Heart right ventricle (tissue), 16 donors: ENCODE results near the gene RPS6KA5. TPM values are rescaled to one million over a fixed set of nuclear protein-coding genes. Genes with fewer than 3 reads are reported as not detected.
"Not testable (repeated sequence)": the region's sequence is repeated elsewhere in the genome, so short reads cannot be mapped to it uniquely, and the experiment has no call there.

Experiments
- ATAC-seq, 8 donors: fragments of 200-7000 bp; cut with Tn5 transposase; one replicate each; pipeline ENCODE4 v1.9.1; 2020; ENCODE audit warnings: mild to moderate bottlenecking in 8 of 8, moderate library complexity in 8 of 8, moderate number of reproducible peaks in 1 of 8
- DNase-seq, 2 donors: peaks; one replicate each; pipeline ENCODE4 v3.0.0-alpha.2; 2020
- H3K27ac ChIP-seq, 10 donors: fragments of 200-600 bp; sonication (generic) in 2 of 10; one replicate each; pipeline versions ENCODE4 v1.5.0 to v1.8.0; 2020 to 2022; ENCODE audit warnings: mild to moderate bottlenecking in 3 of 10
- H3K27me3 ChIP-seq, 7 donors: fragments of 200-600 bp; one replicate each; pipeline ENCODE4 v1.8.0; 2021 to 2022; ENCODE audit warnings: mild to moderate bottlenecking in 2 of 7
- H3K36me3 ChIP-seq, 9 donors: fragments of 200-600 bp; sonication (generic) in 1 of 9; one replicate each; pipeline versions ENCODE4 v1.5.0 to v1.8.0; 2020 to 2022; ENCODE audit warnings: mild to moderate bottlenecking in 2 of 9
- H3K4me1 ChIP-seq, 9 donors: fragments of 200-600 bp; sonication (generic) in 1 of 9; one replicate each; pipeline versions ENCODE4 v1.5.0 to v1.8.0; 2020 to 2022; ENCODE audit warnings: mild to moderate bottlenecking in 4 of 9
- H3K4me3 ChIP-seq, 10 donors: fragments of 200-600 bp; sonication (generic) in 2 of 10; one replicate each; pipeline versions ENCODE4 v1.5.0 to v1.8.0; 2020 to 2022; ENCODE audit warnings: mild to moderate bottlenecking in 7 of 10, moderate library complexity in 2 of 10
- H3K9me3 ChIP-seq, 11 donors: fragments of 200-600 bp in 10 of 11; sonication (generic) in 2 of 11; one replicate each; pipeline versions ENCODE4 v1.5.0 to v1.8.0; 2013 to 2022; ENCODE audit warnings: mild to moderate bottlenecking in 2 of 11, control low read depth in 1 of 11, moderate library complexity in 1 of 11
- WGBS, 2 donors: extraction: QIAGEN DNeasy Blood & Tissue Kit; methylation state at CpG; one replicate each; pipeline ENCODE4 v1.1.7; 2013; ENCODE audit warnings: inconsistent platforms in 1 of 2; 5-methylcytosine and 5-hydroxymethylcytosine counted together
- intact Hi-C, 10 donors: fragments of 100-400 bp; cut with DNase I; formaldehyde crosslinking; loops; one replicate each; pipeline versions ENCODE4 v1.11.1 to v1.14.2; 2022
- polyA plus RNA-seq, 2 donors: library from polyadenylated mRNA; stranded (reverse); fragments of 200-250 nt; gene quantifications; one replicate each; pipeline ENCODE4 v1.2.3, GENCODE V29; 2013
- total RNA-seq, 10 donors: library from RNA; stranded (reverse); fragmentation: NEBNext Ultra II Directional in 3 of 10; extraction: Animal tissue kit (Norgen Biotek cat#: 25700) in 3 of 10; gene quantifications; one replicate each; pipeline versions ENCODE4 v1.2.1 to v1.2.4, GENCODE V29; 2021 to 2023
- TF ChIP-seq, protein P1 (sequence below), 9 donors: fragments of 200-600 bp; sonication (generic) in 2 of 9; IDR thresholded peaks; one replicate each; pipeline versions ENCODE4 v1.5.0 to v1.8.0; 2021 to 2022; ENCODE audit warnings: antibody characterized with exemption in 9 of 9, mild to moderate bottlenecking in 5 of 9, moderate library complexity in 1 of 9
- donor health status: Arrhythmogenic right ventricular cardiomyopathy.
- donor health status: ischemic (EF 13 %, LVEDD 7.1; RV severe dilation, severe dysfunction).
- donor health status: healthy with polysubstance abuse.
- donor health status: DM: no; HTN: yes; CAD: no.
- donor health status: DM: no; HTN: no; CAD: no.
- donor health status: ischemic (EF 25% LVEDD 6.9; RV normal size, moderate dysfunction).
- donor health status: ischemic (EF 25% LVEDD 5.7; RV mildly dilated, moderate dysfunction).
- donor health status: healthy.
- donor health status: DM: yes; HTN: yes; CAD: no.
- donor health status: Ischemic cardiomyopathy.
- donor health status: ischemic (EF 35%, LVEDD 5.7; RV mildly dilated, moderate dysfunction).
- donor health status: nonischemic (EF 11% LVEDD 7.7; RV severe dilation, severe dysfunction).
- donor health status: DM: yes; HTN: yes; CAD: no.
- donor health status: PGD.
- donor health status: ischemic (EF 29% LVEDD 5.4; RV normal size, mild dysfunction).
- donor health status: nonischemic (EF 23%, LVEDD 6.1; RV moderate dilation, normal function).

RPS6KA5 gene
- total and polyA plus RNA-seq, 12 donors = 0.84 to 22.5 (median 9.2) TPM

- intact Hi-C loops = no loop called here
- 65 to 73% methylated on average over 1 of the region's 1 CpG for WGBS, 2 donors
Measured at GRCh38 chr14:91035855-91036254, 24.6 kb downstream of the RPS6KA5 start.

GRCh38 chr14:91034379-91034778 is 26.1 kb downstream of the RPS6KA5 start:
- H3K4me3 ChIP-seq, H3K27ac ChIP-seq, H3K27me3 ChIP-seq, H3K36me3 ChIP-seq, DNase-seq, intact Hi-C loops, H3K9me3 ChIP-seq, ATAC-seq: not testable (repeated sequence)
- peaks cover 0 to 34% (median 0%) of the 10 kb centered on the region in 9 donors for H3K4me1 ChIP-seq
- WGBS, 2 donors = 74 to 75% methylated on average over 10 of the region's 10 CpGs

More at GRCh38 chr14:91035855-91036254, 24.6 kb downstream of the RPS6KA5 start:
- no peak for DNase-seq
- TF ChIP-seq, protein P1, sequence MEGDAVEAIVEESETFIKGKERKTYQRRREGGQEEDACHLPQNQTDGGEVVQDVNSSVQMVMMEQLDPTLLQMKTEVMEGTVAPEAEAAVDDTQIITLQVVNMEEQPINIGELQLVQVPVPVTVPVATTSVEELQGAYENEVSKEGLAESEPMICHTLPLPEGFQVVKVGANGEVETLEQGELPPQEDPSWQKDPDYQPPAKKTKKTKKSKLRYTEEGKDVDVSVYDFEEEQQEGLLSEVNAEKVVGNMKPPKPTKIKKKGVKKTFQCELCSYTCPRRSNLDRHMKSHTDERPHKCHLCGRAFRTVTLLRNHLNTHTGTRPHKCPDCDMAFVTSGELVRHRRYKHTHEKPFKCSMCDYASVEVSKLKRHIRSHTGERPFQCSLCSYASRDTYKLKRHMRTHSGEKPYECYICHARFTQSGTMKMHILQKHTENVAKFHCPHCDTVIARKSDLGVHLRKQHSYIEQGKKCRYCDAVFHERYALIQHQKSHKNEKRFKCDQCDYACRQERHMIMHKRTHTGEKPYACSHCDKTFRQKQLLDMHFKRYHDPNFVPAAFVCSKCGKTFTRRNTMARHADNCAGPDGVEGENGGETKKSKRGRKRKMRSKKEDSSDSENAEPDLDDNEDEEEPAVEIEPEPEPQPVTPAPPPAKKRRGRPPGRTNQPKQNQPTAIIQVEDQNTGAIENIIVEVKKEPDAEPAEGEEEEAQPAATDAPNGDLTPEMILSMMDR (IDR thresholded peaks at IDR 0.05) = no peak
- H3K4me3 ChIP-seq = no peak overlapping the region
- ATAC-seq = no peak
- H3K27me3 ChIP-seq = no peaks in the 10 kb centered on the region
- no peak overlapping the region for H3K27ac ChIP-seq
- peaks cover 0 to 22% (median 0%) of the 10 kb centered on the region in 9 donors for H3K4me1 ChIP-seq
- H3K9me3 ChIP-seq = no peaks in the 10 kb centered on the region
- H3K36me3 ChIP-seq = no peaks in the 10 kb centered on the region

DNA sequence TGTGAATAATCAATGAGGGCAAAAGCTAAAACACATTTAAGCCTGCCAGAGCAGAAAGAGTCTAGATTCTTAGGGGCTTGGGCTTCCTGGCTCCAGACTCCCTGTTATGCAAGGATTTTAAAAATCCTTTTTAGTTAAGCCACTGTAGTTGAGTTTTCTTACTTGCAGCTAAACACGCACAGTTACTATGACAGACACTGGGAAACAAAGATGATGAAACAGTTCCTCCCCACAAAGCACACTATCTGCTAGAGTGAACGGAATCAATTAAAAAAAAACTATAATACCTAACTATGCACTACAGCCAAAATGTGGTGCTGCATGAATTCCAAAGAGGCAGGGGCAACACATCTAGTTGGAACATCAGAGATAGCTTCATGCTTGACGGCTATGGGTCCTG is 28.2 kb downstream of the RPS6KA5 start:
- intact Hi-C loops = no loop called here
- H3K27me3 ChIP-seq = no peaks in the 10 kb centered on the region
- no peak for DNase-seq
- no peak overlapping the region for H3K27ac ChIP-seq
- H3K4me1 ChIP-seq = peaks cover 0 to 24% (median 0%) of the 10 kb centered on the region in 9 donors
- H3K4me3 ChIP-seq = no peak overlapping the region
- no peaks in the 10 kb centered on the region for H3K36me3 ChIP-seq
- TF ChIP-seq, protein P1 (IDR thresholded peaks at IDR 0.05) = no peak
- 93 to 96% methylated on average over 3 of the region's 3 CpGs for WGBS, 2 donors
- no peak for ATAC-seq
- no peaks in the 10 kb centered on the region for H3K9me3 ChIP-seq

DNA sequence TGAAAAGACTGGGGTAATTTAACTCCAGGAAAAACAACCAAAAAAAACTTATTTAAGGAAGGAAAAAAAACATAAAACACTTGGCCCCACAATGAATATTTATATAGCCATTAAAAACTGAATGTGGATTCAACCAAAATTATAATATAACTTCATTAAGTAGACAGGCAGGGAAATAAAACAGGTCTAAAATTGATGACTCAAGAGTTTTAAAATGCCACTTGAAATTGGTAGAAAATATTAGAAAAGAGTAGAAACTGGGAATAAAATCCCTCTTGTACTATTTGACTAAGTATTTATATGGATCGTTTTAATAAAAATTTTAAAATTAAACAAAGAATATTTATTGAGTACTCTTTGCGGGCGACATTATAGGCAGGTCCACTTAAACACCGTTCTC is 28.8 kb downstream of the RPS6KA5 start:
- intact Hi-C loops = no loop called here
- ATAC-seq (no peak), DNase-seq (no peak)
- no peak overlapping the region for H3K4me3 ChIP-seq
- H3K4me1 ChIP-seq = peaks cover 0 to 24% (median 0%) of the 10 kb centered on the region in 9 donors
- TF ChIP-seq, protein P1 (IDR thresholded peaks at IDR 0.05) = no peak
- WGBS, 2 donors = 97% methylated on average over 4 of the region's 4 CpGs
- no peaks in the 10 kb centered on the region for H3K27me3 ChIP-seq
- H3K36me3 ChIP-seq = no peaks in the 10 kb centered on the region
- H3K9me3 ChIP-seq = no peaks in the 10 kb centered on the region
- H3K27ac ChIP-seq = no peak overlapping the region

GRCh38 chr14:91029456-91030217 is 30.8 kb downstream of the RPS6KA5 start:
- no peak overlapping the region for H3K27ac ChIP-seq

More at GRCh38 chr14:91029456-91030217, 30.8 kb downstream of the RPS6KA5 start:
- ATAC-seq (no peak), DNase-seq (no peak)
- H3K4me1 ChIP-seq = peaks cover 0 to 24% (median 0%) of the 10 kb centered on the region in 9 donors
- intact Hi-C loops = no loop called here
- no peaks in the 10 kb centered on the region for H3K9me3 ChIP-seq
- no peaks in the 10 kb centered on the region for H3K27me3 ChIP-seq
- WGBS, 2 donors = 78 to 90% methylated on average over 1 of the region's 1 CpG
- TF ChIP-seq, protein P1 (IDR thresholded peaks at IDR 0.05) = no peak
- no peaks in the 10 kb centered on the region for H3K36me3 ChIP-seq
- no peak overlapping the region for H3K4me3 ChIP-seq
